GM21723 (cell line): ENCODE data around the gene DPH3.
"Not testable (repeated sequence)": the region's sequence is repeated elsewhere in the genome, so short reads cannot be mapped to it uniquely, and the experiment has no call there.

Experiments
- ATAC-seq: cut with Tn5 transposase; IDR thresholded peaks from one replicate; pipeline ENCODE4 v1.9.1; 2021; ENCODE audit warnings: mild to moderate bottlenecking, moderate library complexity; ENCODE audit not compliant: unreplicated experiment

The DPH3 gene

GRCh38 chr3:16264708-16265454 lies at the start of gene DPH3, which contains the start of gene OXNAD1:
DPH3 (minus strand) TSS chr3:16264943; CDS start chr3:16264876, 67 bp downstream.
OXNAD1 (plus strand) TSS chr3:16265212; CDS start chr3:16270953, 5,741 bp downstream.
- ATAC-seq = peak; percentile 98

DNA sequence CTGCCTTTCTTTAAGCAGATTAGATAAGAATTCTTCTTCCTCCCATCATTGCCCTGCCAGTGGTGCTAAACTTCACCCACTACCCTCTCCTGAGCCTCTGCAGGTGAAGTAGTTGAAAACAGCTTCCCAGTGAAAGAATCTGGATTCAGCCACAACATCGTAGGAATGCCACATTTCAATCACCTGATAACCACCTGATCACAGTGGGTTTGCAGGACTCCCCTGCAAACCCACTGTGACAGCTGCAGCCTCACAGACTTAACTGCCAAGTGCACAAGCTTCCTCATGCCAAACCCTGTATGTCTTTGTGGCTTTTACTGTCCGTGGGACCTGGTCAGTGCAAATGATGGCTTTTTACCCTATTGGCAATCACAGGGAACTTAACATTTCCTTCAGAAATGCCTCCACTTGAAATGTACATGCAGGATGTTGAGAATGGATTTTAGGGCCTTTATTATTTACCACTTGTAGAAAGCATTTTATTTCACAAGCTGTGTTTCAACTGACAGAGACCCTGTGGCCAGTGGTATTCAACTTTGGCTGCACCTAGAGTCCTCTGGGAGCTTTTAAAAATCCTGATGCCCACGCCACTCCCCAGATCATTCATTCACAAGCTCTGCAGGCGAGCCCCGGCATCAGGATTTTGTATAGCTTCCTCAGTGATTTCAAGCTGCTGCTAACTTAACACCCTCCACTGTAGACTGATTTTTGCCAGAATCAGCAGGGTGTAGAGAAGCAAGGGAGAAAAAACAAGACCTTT lies 49.3 kb upstream of the DPH3 start:
- ATAC-seq = no peak

GRCh38 chr3:16311960-16312451 lies 47.3 kb upstream of the DPH3 start:
- peak; percentile 68 for ATAC-seq

DNA sequence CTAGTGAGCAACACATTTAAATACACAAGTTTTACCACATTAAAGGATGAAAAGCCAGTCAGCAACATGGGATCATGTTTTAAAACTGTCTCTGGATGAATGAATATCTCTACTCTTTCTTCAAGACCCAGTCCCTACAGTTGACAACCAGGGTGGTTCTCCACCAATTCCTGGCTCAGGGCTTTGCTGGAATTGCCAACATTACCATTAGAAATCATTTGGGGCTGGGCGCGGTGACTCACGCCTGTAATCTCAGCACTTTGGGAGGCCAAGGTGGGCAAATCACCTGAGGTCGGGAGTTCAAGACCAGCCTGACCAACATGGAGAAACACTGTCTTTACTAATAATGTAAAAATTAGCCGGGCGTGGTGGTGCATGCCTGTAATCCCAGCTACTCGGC lies 45.7 kb upstream of the DPH3 start:
- ATAC-seq = not testable (repeated sequence)

- ATAC-seq = peak; percentile 82
Measured at GRCh38 chr3:16309558-16309957, 44.8 kb upstream of the DPH3 start.

GRCh38 chr3:16308727-16309126 lies 44.0 kb upstream of the DPH3 start:
- ATAC-seq = no peak

DNA sequence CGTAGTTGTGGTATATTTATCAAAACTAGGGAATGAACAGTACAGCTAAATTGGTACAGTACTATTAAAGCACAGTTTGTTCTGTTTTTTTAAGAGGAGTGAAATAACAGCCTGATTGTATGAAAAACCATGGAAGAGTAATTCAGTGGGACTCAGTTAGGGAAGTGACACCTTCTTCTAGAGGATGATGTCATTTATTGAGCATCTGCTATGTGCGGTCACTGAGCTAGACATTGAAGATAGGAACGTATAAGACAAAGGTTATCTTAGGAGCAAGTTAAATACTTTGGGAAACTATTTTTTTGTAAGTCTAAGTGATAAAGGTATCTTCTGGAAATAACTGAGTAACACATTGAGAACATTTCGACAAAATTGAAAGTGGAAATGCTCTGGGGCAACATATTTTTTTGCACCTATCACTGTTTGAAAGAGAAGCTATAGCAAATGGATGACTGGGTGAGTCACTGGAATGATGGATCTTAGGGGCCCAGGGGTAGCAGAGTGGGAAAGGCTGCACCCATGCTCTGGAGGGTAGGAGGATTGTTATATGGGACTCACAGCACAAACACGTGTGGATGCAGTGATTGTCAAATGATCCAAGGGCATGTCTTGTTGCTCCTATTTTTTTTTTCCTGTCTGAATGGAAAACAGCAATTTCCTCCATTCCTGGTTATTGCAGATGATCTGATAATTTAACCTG lies 43.2 kb upstream of the DPH3 start:
- no peak for ATAC-seq

GRCh38 chr3:16305111-16305541 lies 40.4 kb upstream of the DPH3 start:
- ATAC-seq = no peak

DNA sequence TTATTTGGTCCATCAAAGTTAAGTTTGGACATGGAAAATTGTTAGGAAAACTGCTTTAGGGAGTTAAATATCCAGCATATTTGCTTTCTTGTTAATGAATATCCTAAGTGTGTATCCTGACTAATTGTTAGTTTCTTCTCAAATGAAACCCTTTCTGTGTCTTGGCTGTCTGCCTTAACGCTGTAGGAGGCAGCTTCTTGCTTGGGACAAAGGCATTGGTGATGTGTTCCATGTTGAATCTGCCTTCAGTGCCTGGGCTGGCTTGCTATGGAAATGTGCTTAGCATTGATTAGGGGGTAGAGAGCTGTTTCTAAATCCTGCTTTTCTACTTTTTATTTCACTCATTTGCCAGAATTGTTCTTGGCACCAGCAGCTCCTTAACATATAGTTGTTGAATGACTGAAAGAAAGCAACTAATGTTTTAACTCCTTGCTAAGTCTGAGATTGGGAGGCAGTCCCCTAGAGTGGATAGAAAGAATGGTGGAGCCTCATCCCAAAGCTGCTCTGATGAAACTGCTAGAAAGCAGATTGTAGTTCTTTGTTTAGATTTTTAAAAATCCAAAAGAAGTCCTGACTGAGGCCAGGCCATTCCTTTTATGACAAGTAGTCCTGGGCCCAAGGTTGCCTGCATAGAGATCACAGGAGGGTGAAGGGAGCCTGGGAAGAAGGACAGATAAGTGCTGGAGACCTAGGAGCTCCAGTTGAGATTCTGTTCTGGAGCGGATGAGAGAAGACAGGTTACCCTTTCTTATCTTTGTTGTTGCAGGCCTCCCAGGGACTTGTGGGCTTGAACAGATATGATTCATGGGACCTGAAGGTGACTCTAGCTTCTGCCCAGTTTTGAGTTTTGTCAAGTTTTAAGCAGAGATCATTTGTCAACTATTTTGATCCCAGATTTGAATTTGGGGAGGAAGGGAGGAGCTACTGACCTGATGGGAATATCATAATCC lies 39.6 kb upstream of the DPH3 start:
- ATAC-seq = no peak

GRCh38 chr3:16303037-16303575 lies 38.4 kb upstream of the DPH3 start:
- ATAC-seq = no peak

DNA sequence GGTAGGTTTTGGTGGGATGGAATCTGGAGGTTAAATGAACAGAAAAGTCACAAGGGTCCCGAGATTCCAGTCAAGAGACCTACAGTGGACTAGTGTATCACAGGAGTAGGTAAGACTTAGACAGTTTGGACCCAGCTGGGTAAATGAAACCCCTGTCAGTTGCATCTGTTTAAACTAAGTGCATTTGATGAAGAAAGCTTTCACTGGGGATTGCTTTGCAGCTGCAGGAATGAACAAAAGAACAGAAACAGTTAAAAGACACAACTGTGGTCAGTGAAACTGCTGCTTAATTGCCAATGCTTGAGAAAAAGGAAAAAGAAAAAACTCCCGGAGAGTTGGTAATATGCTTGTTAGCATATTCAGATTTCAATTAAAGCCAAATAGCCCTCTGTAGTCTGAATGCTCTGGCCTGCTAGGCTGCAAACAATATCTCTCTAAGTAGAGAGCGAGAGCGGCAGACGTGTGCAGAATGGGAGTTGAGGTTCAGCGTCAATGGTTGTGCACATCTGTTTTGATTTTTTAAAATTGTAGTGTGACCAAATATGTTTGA lies 37.4 kb upstream of the DPH3 start:
- no peak for ATAC-seq

DNA sequence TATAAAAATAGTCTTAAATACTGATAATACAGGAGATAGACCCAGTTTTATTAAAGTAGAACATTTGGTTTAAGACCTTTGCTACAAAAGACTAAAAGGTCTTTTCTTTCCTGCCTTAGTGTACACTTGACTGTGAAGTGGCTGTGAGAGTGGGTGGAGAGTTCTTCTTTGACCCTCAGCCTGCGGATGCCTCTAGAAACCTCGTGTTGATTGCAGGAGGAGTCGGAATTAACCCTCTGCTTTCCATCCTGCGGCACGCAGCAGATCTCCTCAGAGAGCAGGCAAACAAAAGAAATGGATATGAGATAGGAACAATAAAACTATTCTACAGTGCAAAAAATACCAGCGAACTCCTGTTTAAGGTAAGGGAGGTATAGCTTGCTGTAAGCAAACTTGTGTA lies 36.8 kb upstream of the DPH3 start:
- ATAC-seq = no peak

DNA sequence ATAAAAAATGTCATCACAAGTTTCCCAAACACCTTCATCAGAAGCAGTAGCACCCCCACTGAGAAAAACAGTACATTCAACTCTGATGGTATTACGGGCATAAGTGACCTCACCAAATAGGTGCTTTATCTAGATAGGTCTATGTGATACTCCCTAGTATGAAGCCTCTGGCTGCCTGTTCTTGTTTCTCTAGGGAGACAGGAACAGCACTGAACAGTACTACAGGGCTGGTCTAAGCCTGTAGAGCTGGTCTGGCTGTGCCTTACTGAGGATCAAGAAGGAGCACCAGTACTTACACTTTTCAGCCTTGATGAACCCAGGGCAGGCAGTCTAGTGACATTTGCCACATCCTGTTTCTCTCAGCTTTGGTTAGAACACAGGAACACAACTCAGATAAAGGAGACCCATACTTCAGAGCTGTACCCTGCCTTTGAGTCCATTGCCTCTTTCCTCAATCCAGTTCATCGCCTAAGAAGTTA lies 36.2 kb upstream of the DPH3 start:
- ATAC-seq = peak; percentile 74

DNA sequence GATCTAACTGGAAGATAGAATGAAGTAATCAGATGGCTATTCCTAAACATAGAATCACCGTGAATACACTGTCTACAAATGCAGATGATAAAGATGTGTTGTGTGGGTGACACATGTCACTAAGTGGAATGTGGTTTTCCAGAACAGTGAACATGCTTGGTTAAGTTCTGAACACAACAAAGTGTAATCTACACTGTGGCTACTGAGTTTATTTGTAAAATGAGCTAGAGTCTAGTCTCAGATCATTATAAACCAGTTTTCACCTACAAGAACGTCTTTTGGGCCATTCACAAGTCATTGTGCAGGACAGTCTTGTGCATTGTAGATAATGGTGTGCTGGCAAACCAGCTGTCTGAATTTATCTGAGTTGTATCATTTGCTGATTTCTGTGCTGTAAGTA lies 35.6 kb upstream of the DPH3 start:
- peak; percentile 54 for ATAC-seq

GRCh38 chr3:16299746-16300145 lies 35.0 kb upstream of the DPH3 start:
- no peak for ATAC-seq

- ATAC-seq = no peak
Measured at GRCh38 chr3:16298891-16299290, 34.1 kb upstream of the DPH3 start.

DNA sequence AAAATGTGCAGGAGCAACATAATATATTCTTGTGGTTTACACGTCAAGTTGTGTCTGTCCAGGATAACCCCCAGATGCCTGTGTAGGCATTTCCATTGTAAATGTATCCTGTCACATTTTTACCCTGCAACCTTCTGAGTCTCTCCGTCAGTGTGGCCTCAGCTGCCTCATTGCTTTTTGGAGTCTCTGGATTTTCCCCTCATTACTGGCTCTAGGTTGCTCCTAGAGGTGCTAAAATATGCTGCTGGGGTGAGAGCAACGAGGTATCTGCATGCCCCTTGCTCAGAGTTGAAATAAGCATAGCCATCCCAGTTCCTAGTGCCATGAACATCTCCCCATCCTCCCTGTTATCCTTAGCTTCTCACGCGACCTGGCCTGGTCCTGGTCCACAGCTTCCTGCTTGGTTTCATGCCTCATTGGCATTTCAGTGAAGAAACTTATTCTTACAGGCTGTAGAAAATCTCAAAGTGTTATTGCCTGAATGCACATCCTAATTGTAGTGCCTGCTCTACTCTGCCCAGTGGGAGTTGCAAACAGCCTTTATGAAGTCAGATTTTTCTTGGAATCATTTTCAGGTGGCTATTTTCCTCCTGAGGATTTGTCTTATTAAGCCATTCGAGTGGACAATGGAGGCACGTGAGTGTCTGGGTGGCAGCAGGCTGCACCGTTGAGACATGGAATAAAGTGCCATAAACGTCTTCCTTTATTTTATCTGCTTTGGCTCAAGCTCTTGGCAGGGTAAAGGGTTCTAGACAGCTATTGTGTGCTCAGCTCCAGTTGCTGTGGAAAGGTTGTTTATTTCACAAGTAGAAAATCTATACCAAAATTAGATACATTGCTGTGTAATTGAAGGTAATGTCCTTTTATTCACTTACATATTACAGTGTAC lies 33.5 kb upstream of the DPH3 start:
- ATAC-seq = no peak

DNA sequence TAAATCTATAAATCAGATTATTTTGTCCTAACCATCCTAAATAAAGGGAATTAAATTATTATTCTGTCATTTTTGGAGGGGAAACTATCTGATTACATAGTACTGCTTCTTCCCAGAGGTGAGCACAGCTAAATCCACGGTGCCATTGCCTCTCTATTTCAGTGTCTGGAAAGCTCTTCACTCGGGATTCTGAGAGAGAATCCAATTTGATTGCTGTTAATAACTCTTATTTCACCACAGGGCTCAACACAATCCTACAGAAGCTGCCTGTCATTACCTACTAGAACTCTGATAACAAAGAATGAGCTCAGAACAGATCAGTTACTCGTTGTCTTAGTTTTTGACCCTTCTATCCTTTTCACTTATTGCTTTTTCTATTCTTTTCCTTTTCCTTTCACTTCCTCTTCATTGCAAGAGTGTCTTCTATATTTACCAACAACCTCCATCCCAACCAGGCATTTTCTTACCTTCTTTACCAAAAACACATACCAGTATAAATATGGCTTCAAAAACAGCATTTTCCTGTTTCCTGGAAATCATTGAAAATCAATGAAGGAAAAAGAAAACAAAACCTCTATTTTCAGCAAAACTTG lies 30.7 kb upstream of the DPH3 start:
- ATAC-seq = no peak
